Urothelium cell line (cell line): ENCODE results near the gene OR1F1.
A peak's percentile ranks its signal among the peaks of the same experiment; 100 is the strongest.
"Not testable (repeated sequence)": the region's sequence is repeated elsewhere in the genome, so short reads cannot be mapped to it uniquely, and the experiment has no call there.

ENCODE experiments used
- DNase-seq: peaks from one replicate; pipeline ENCODE4 v3.0.0; 2011; ENCODE audit warnings: low spot score, mixed read lengths
- FAIRE-seq: peaks from 2 replicates; lab custom pipeline; 2011; peaks lifted over from hg19 to GRCh38; lab: Jason Lieb, UNC

OR1F1 gene

GRCh38 chr16:3171855-3172593 is 16.0 kb upstream of the OR1F1 start:
- DNase-seq (no peak), FAIRE-seq (no peak)

- DNase-seq = peak; percentile 75
- no peak for FAIRE-seq
Observed at GRCh38 chr16:3173892-3174617, 13.9 kb upstream of the OR1F1 start.

- DNase-seq (no peak), FAIRE-seq (no peak)
Observed at GRCh38 chr16:3174618-3175148, 13.3 kb upstream of the OR1F1 start.

GRCh38 chr16:3175157-3176093 is 12.6 kb upstream of the OR1F1 start:
- DNase-seq = no peak
- FAIRE-seq = no peak

GRCh38 chr16:3179651-3180050 is 8.4 kb upstream of the OR1F1 start:
- DNase-seq = no peak
- FAIRE-seq = no peak

- DNase-seq (no peak), FAIRE-seq (no peak)
Observed at GRCh38 chr16:3180445-3180878, 7.5 kb upstream of the OR1F1 start.

- not testable (repeated sequence) for DNase-seq, FAIRE-seq
Observed at GRCh38 chr16:3182293-3182607, 5.8 kb upstream of the OR1F1 start.

- DNase-seq (peak; percentile 79), FAIRE-seq (no peak)
Observed at GRCh38 chr16:3182608-3183444, 5.2 kb upstream of the OR1F1 start.

GRCh38 chr16:3183445-3184139 is 4.4 kb upstream of the OR1F1 start:
- DNase-seq = no peak
- FAIRE-seq = no peak

- no peak for FAIRE-seq
Observed at GRCh38 chr16:3186946-3187690, 886 bp upstream of the OR1F1 start.

GRCh38 chr16:3188675-3188924 is 596 bp downstream of the OR1F1 start:
- DNase-seq = no peak
- FAIRE-seq = no peak

More at GRCh38 chr16:3186946-3187690, 886 bp upstream of the OR1F1 start:
- no peak for DNase-seq

GRCh38 chr16:3188925-3189825 is 1.2 kb downstream of the OR1F1 start:
- peak; percentile 70 for DNase-seq
- no peak for FAIRE-seq

- no peak for DNase-seq
- no peak for FAIRE-seq
Observed at GRCh38 chr16:3189869-3190268, 1.9 kb downstream of the OR1F1 start.

- FAIRE-seq (no peak), DNase-seq (no peak)
Observed at GRCh38 chr16:3190949-3191353, 2.9 kb downstream of the OR1F1 start.

GRCh38 chr16:3192476-3193019 is 4.5 kb downstream of the OR1F1 start:
- FAIRE-seq (no peak), DNase-seq (no peak)

GRCh38 chr16:3193221-3194212 is 5.5 kb downstream of the OR1F1 start:
- FAIRE-seq = no peak
- DNase-seq = no peak

GRCh38 chr16:3194792-3195191 is 6.8 kb downstream of the OR1F1 start:
- FAIRE-seq (no peak), DNase-seq (no peak)
